ENCODE data around the gene C1QTNF6.

GRCh38 chr22:37218399-37218770, 30.3 kb upstream of the C1QTNF6 start:
- TF ChIP-seq CTCF (conservative IDR thresholded peaks at IDR 0.05; ENCODE audit: low read length) (no peak), EZH2phosphoT487 (IDR thresholded peaks at IDR 0.05; ENCODE audit: borderline replicate concordance, low read depth, low read length) (no peak)
